GM10847 (cell line): Measurements from ENCODE around the gene SLC35F2.

Experiments
- POLR2A ChIP-seq: IDR thresholded peaks from 2 replicates; pipeline ENCODE4 v1.6.1; 2011; ENCODE audit not compliant: insufficient read length; ENCODE audit errors: extremely low read depth

The SLC35F2 gene

GRCh38 chr11:107858217-107859070 is at the start of gene SLC35F2:
Gene SLC35F2, minus strand, starts transcription at chr11:107858787. Its CDS starts 20 bp downstream, at chr11:107858767.
- peak; percentile 84 for TF ChIP-seq POLR2A

GRCh38 chr11:107908211-107908610 is 49.6 kb upstream of the SLC35F2 start:
- no peak for TF ChIP-seq POLR2A

GRCh38 chr11:107898270-107898669 is 39.7 kb upstream of the SLC35F2 start:
- TF ChIP-seq POLR2A = no peak

- no peak for TF ChIP-seq POLR2A
Observed at GRCh38 chr11:107882095-107882820, 23.7 kb upstream of the SLC35F2 start.

- no peak for TF ChIP-seq POLR2A
Observed at GRCh38 chr11:107876141-107876540, 17.6 kb upstream of the SLC35F2 start.

GRCh38 chr11:107864591-107864990 is 6.0 kb upstream of the SLC35F2 start:
- TF ChIP-seq POLR2A = no peak

- no peak for TF ChIP-seq POLR2A
Observed at GRCh38 chr11:107860688-107861087, 2.1 kb upstream of the SLC35F2 start.

- TF ChIP-seq POLR2A = no peak
Observed at GRCh38 chr11:107859459-107860239, 1.1 kb upstream of the SLC35F2 start.

GRCh38 chr11:107857550-107858216 is 904 bp downstream of the SLC35F2 start:
- no peak for TF ChIP-seq POLR2A

GRCh38 chr11:107856981-107857517 is 1.5 kb downstream of the SLC35F2 start:
- TF ChIP-seq POLR2A = no peak

GRCh38 chr11:107856180-107856980 is 2.2 kb downstream of the SLC35F2 start:
- TF ChIP-seq POLR2A = no peak

- TF ChIP-seq POLR2A = no peak
Observed at GRCh38 chr11:107853070-107853469, 5.5 kb downstream of the SLC35F2 start.

- no peak for TF ChIP-seq POLR2A
Observed at GRCh38 chr11:107851704-107852310, 6.8 kb downstream of the SLC35F2 start.
